GM10266 (cell line): Measurements from ENCODE around the gene ITPR3.
"Not testable (repeated sequence)": the region's sequence is repeated elsewhere in the genome, so short reads cannot be mapped to it uniquely, and the experiment has no call there.

Experiments
- DNase-seq: peaks from one replicate; pipeline ENCODE4 v3.0.0; 2012; ENCODE audit errors: extremely low spot score
- TF ChIP-seq, protein P1 (sequence below): IDR thresholded peaks from 2 replicates; pipeline ENCODE4 v1.5.1; 2012; ENCODE audit warnings: mild to moderate bottlenecking, low read depth; ENCODE audit not compliant: control insufficient read depth, insufficient read depth; ENCODE audit errors: missing control alignments

Gene ITPR3

DNA sequence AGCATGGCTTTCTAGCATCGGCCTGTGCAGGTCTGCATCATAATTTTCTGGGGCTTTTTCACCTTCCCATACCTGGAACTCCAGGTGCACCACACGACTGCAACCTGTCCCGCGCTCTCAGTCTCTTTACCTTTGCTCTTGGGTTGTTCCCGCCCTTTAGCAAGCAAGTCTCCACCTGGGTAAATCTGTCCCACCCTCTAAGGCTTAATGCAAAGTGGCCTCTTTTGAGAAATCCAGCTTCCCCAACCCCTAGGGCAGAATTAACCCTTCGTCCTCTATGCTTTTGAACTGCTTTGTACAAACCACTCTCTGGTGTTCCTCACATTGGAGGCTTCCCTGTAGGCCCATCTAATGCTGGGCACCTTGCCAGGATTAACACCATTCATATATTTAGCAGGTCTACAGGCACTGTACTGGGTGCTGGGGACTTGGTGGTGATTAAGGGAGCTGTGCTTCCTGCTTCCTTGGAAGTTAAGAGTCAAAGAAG lies 2.8 kb downstream of the ITPR3 start:
- TF ChIP-seq, protein P1, sequence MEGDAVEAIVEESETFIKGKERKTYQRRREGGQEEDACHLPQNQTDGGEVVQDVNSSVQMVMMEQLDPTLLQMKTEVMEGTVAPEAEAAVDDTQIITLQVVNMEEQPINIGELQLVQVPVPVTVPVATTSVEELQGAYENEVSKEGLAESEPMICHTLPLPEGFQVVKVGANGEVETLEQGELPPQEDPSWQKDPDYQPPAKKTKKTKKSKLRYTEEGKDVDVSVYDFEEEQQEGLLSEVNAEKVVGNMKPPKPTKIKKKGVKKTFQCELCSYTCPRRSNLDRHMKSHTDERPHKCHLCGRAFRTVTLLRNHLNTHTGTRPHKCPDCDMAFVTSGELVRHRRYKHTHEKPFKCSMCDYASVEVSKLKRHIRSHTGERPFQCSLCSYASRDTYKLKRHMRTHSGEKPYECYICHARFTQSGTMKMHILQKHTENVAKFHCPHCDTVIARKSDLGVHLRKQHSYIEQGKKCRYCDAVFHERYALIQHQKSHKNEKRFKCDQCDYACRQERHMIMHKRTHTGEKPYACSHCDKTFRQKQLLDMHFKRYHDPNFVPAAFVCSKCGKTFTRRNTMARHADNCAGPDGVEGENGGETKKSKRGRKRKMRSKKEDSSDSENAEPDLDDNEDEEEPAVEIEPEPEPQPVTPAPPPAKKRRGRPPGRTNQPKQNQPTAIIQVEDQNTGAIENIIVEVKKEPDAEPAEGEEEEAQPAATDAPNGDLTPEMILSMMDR: no peak
- no peak for DNase-seq

DNA sequence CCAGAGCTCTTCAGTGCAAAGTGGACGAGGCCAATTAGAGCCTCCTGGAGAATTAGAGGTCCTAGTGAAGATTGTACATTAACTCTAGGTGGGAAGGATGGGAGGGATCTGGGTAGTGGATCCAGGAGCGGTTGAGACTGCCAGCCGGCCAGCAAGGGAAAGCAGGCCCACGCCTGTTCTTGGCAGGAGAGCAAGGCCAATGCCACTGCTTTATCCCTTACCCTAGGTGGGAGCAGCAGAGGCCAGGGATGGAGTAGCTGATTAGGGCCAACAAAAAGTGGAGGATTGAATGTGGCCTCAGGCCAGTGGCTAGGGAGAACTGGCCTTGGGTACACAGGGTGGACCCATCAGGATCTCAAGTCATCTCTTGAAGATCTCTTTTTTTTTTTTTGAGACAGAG lies 3.7 kb downstream of the ITPR3 start:
- TF ChIP-seq, protein P1: no peak
- no peak for DNase-seq

DNA sequence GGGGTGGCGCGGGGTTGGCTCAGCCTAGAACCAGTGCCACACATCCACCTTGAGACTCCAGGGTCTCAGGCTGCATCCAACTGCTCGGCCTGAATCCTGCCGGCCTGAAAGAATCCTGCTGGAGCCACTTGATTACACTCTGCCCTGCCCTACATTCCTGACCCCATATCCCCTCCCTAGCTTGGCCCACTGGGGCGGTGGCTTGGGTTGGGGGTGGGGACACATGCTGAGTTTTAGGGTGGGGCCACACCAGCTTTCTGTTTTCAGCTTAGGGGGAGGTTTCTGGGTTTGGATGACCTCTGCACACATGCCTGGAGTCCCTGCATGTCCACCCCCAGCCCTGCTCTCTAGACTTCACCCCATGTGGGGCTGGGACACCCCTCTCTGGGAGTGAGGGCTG lies 6.8 kb downstream of the ITPR3 start:
- TF ChIP-seq, protein P1: no peak
- DNase-seq: no peak

DNA sequence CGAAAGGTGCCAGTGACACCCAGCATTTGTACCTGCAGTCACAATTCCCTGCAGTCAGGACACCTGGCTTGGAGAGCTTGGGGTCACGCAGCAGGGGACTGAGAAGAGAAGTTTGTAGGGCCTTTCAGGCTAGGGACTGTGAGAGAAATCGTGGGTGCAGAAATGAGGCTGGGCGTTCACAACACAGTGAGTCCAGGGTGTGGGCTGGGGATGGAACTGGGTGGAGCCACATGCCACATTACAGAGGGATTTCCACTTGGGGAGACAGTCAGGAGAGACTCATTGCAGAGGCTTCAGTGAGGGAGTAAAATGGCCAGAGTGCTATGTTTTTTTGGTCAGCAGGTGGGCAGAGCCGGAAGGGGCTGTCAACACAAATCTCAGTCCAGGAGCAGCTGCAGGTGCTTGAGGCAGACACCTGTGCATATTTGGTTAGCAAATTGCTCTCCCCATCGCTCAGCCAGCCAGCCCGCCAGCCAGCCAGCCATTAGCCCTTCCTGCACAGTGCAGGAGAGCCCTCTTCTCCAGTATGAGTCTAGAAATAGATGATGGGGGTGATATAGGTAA lies 7.4 kb downstream of the ITPR3 start:
- TF ChIP-seq, protein P1: no peak
- no peak for DNase-seq

DNA sequence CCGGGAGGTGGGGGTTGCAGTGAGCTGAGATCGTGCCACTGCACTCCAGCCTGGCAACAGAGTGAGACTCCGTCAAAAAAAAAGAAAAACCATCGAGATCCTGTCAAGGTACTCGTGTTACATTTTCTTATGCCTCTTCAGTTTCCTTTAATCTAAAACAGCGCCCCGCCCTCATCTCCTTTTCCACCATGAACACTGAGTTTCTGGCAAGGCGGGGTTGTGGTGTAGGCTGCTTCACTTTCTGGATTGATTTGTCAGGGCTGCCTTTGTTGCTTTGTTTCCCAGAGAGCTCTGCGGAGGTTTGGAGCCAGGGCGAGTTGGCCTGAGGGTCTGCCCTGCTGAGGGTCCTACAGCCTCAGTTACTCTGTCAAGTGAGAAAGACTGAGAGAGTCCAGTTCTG lies 8.9 kb downstream of the ITPR3 start:
- TF ChIP-seq, protein P1: no peak
- DNase-seq: no peak

DNA sequence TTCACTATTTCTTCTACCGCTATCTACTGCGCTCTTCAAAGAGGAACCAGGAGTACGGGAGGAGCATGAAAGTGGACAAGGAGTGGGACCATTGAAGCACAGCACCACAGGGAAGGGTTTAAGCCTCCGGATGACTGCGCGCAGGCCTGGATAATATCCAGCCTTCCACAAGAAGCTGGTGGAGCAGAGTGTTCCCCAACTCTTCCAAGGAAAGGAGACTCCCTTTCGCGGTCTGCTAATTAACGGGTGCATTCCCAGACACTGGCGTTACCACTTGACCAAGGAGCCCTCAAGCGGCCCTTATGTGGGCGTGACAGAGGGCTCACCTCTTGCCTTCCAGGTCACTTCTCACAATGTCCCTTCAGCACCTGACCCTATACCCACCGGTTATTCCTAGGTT lies 10.4 kb downstream of the ITPR3 start:
- not testable (repeated sequence) for DNase-seq

DNA sequence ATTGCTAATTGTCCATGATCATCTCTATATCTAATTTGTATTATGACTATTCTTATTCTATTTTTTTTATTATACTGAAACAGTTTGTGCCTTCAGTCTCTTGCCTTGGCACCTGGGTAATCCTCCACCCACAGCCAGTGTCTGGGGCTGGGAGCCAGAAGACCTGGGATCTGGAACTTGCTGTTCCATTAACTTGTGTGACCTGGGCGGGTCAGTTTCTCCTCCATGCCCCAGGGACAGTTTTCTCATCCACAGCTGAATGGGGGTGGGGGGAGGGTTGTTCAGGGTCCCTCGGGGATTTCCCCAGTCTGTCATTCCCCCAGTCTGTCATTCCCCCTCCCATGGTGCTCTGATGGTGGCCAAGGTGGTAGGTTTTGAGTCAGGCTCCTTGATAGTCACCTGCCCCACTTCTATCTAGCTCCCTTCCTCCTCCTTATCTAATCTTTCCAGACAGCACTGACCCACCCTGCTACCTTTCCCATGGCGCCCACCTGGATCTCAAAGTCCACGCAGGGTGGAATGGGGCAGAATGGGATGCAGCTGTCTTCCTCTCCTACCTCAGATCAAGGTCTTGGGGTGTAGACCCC lies 10.9 kb downstream of the ITPR3 start:
- TF ChIP-seq, protein P1: no peak
- no peak for DNase-seq
